ENCODE data around the gene PTGES3L. TPM values are rescaled to one million over a fixed set of nuclear protein-coding genes. Genes with fewer than 3 reads are reported as not detected.
"Not testable (repeated sequence)": the region's sequence is repeated elsewhere in the genome, so short reads cannot be mapped to it uniquely, and the experiment has no call there.

The PTGES3L gene
- total and polyA plus RNA-seq, 2 donors (not counting 1 experiment from before 2014, with no cell fraction given): 0.17 to 1.7 TPM

- H3K27ac ChIP-seq (ENCODE audit: insufficient read depth, low read length): no peak overlapping the region
- TF ChIP-seq CTCF (conservative IDR thresholded peaks at IDR 0.05 in 1 of 2, IDR thresholded peaks at IDR 0.05 in 1 of 2; ENCODE audit: low read depth in 1 of 2, low read length in 2 of 2): no peak
- TF ChIP-seq EZH2 (IDR thresholded peaks at IDR 0.05; ENCODE audit: low read length, missing control alignments): no peak
- peaks cover 6% of the 10 kb centered on the region for H3K4me1 ChIP-seq (ENCODE audit: control insufficient read depth, extremely low read depth, insufficient read depth, low read length)
- peaks cover 24% of the 10 kb centered on the region for H3K79me2 ChIP-seq (ENCODE audit: control insufficient read depth, insufficient read depth, low read length)
- DNase-seq (ENCODE audit: low read depth in 2 of 2): peak; percentile 41 to 75
- no peak overlapping the region for H2AFZ ChIP-seq (ENCODE audit: low read length)
- H3K4me2 ChIP-seq (ENCODE audit: extremely low read depth, insufficient read depth, low read length): no peak overlapping the region
- no peaks in the 10 kb centered on the region for H3K27me3 ChIP-seq (ENCODE audit: control insufficient read depth, insufficient read depth, low read length)
- no peak overlapping the region for H3K9ac ChIP-seq (ENCODE audit: insufficient read depth, low read length)
- H3K4me3 ChIP-seq (replicated peaks in 1 of 4; ENCODE audit: control extremely low read depth in 1 of 4, insufficient read depth in 1 of 4, low read depth in 3 of 4, low read length in 4 of 4): no peak overlapping the region
- peaks cover 16% of the 10 kb centered on the region for H3K36me3 ChIP-seq (ENCODE audit: control insufficient read depth, insufficient read depth, low read length)
- H4K20me1 ChIP-seq (ENCODE audit: control insufficient read depth, extremely low read depth, insufficient read depth, low read length): peaks cover 2% of the 10 kb centered on the region
- no peaks in the 10 kb centered on the region for H3K9me3 ChIP-seq (ENCODE audit: control insufficient read depth, insufficient read depth, low read depth, low read length)
Observed at GRCh38 chr17:43003542-43004172, 23.8 kb upstream of the PTGES3L start.

- H3K9ac ChIP-seq (ENCODE audit: insufficient read depth, low read length); H4K20me1 ChIP-seq (ENCODE audit: control insufficient read depth, extremely low read depth, insufficient read depth, low read length); H3K4me3 ChIP-seq (replicated peaks in 1 of 4; ENCODE audit: control extremely low read depth in 1 of 4, insufficient read depth in 1 of 4, low read depth in 3 of 4, low read length in 4 of 4); H3K4me2 ChIP-seq (ENCODE audit: extremely low read depth, insufficient read depth, low read length); H3K27me3 ChIP-seq (ENCODE audit: control insufficient read depth, insufficient read depth, low read length); H3K27ac ChIP-seq (ENCODE audit: insufficient read depth, low read length); H3K9me3 ChIP-seq (ENCODE audit: control insufficient read depth, insufficient read depth, low read depth, low read length); H2AFZ ChIP-seq (ENCODE audit: low read length); DNase-seq (ENCODE audit: low read depth in 2 of 2): not testable (repeated sequence)
- Histone ChIP-seq H3K4me1 (ENCODE audit: control insufficient read depth, extremely low read depth, insufficient read depth, low read length) (peaks cover 11% of the 10 kb centered on the region), H3K79me2 (ENCODE audit: control insufficient read depth, insufficient read depth, low read length) (peaks cover 28% of the 10 kb centered on the region), H3K36me3 (ENCODE audit: control insufficient read depth, insufficient read depth, low read length) (peaks cover 16% of the 10 kb centered on the region)
Observed at GRCh38 chr17:43000894-43001293, 21.0 kb upstream of the PTGES3L start.

DNA sequence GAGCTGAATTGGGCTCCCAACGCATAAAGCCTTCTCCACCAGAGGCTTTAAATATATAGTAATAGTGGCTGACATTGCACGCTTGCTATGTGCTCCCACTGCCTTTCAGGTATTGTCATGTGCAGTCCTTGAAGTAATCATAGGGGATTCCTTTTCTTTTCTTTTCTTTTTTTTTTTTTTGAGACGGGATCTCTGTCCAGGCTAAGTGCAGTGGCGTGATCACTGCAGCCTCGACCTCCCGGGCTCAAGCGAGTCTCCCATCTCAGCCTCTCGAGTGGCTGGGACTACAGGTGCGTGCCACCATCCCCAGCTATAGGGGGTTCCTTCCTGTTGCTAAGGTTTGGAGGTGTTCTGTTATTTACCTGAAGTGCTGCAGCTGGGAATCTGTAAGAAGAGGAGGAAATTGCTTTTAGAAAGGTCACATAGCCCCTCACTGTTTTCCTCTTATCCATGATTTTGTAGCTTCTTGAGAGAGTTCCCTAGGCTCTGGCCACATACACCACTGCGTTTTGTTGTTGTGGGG is 19.2 kb upstream of the PTGES3L start:
- no peak for DNase-seq (ENCODE audit: low read depth in 2 of 2)
- H3K27me3 ChIP-seq (ENCODE audit: control insufficient read depth, insufficient read depth, low read length): no peaks in the 10 kb centered on the region
- H3K27ac ChIP-seq (ENCODE audit: insufficient read depth, low read length): peak overlapping the region; percentile 95
- peaks cover 16% of the 10 kb centered on the region for H3K36me3 ChIP-seq (ENCODE audit: control insufficient read depth, insufficient read depth, low read length)
- no peak overlapping the region for H2AFZ ChIP-seq (ENCODE audit: low read length)
- H3K79me2 ChIP-seq (ENCODE audit: control insufficient read depth, insufficient read depth, low read length): peaks cover 28% of the 10 kb centered on the region
- peaks cover 2% of the 10 kb centered on the region for H4K20me1 ChIP-seq (ENCODE audit: control insufficient read depth, extremely low read depth, insufficient read depth, low read length)
- H3K9ac ChIP-seq (ENCODE audit: insufficient read depth, low read length): peak overlapping the region; percentile 85
- H3K4me3 ChIP-seq (replicated peaks in 1 of 4; ENCODE audit: control extremely low read depth in 1 of 4, insufficient read depth in 1 of 4, low read depth in 3 of 4, low read length in 4 of 4): peak overlapping the region; percentile 77 to 99 (median 86)
- TF ChIP-seq EZH2 (IDR thresholded peaks at IDR 0.05; ENCODE audit: low read length, missing control alignments): no peak
- no peak for TF ChIP-seq CTCF (conservative IDR thresholded peaks at IDR 0.05 in 1 of 2, IDR thresholded peaks at IDR 0.05 in 1 of 2; ENCODE audit: low read depth in 1 of 2, low read length in 2 of 2)
- no peaks in the 10 kb centered on the region for H3K9me3 ChIP-seq (ENCODE audit: control insufficient read depth, insufficient read depth, low read depth, low read length)
- peaks cover 11% of the 10 kb centered on the region for H3K4me1 ChIP-seq (ENCODE audit: control insufficient read depth, extremely low read depth, insufficient read depth, low read length)
- H3K4me2 ChIP-seq (ENCODE audit: extremely low read depth, insufficient read depth, low read length): peak overlapping the region; percentile 99
